SU-DHL-6 (cell line): ENCODE measurements around the gene ARHGAP26.

Source experiments
- H2AFZ ChIP-seq: fragments of 200-600 bp; sonication (generic); 2 replicates; pipeline ENCODE4 v1.6.1; 2014; ENCODE audit warnings: low read depth, mild to moderate bottlenecking, moderate library complexity, mixed read lengths, antibody characterized with exemption, low read length; ENCODE audit not compliant: severe bottlenecking
- H3F3A ChIP-seq: fragments of 200-600 bp; shearing (Covaris generic); 2 replicates; pipeline ENCODE4 v1.6.0; 2016; ENCODE audit warnings: antibody characterized with exemption, mild to moderate bottlenecking; ENCODE audit not compliant: insufficient read depth
- H3K27ac ChIP-seq: fragments of 200-600 bp; sonication (generic); 2 replicates; pipeline ENCODE4 v1.5.1; 2016; ENCODE audit warnings: low read depth, mild to moderate bottlenecking, low read length, moderate library complexity, mixed read lengths
- H3K27me3 ChIP-seq: fragments of 200-600 bp; sonication (generic), shearing (Covaris generic); 2 replicates; pipeline ENCODE4 v1.6.0; 2014; ENCODE audit warnings: mild to moderate bottlenecking, low read length
- H3K36me3 ChIP-seq: fragments of 200-600 bp; sonication (generic); 2 replicates; pipeline ENCODE4 v1.6.1; 2014; ENCODE audit warnings: mild to moderate bottlenecking, low read length, mixed read lengths
- H3K4me2 ChIP-seq: fragments of 300-600, 200-600 bp; shearing (Covaris generic), sonication (generic); 2 replicates; pipeline ENCODE4 v1.6.0; 2014; ENCODE audit warnings: low read length, low read depth, mild to moderate bottlenecking; ENCODE audit not compliant: poor library complexity, severe bottlenecking
- H3K4me3 ChIP-seq: fragments of 200-600 bp; sonication (generic); 2 replicates; pipeline ENCODE4 v1.5.1; 2014; ENCODE audit warnings: antibody characterized with exemption, low read length, mild to moderate bottlenecking, mixed read lengths; ENCODE audit not compliant: insufficient read depth, poor library complexity, severe bottlenecking
- H3K79me2 ChIP-seq: fragments of 200-600 bp; sonication (generic); 2 replicates; pipeline ENCODE4 v1.6.1; 2014; ENCODE audit warnings: mild to moderate bottlenecking, low read length, moderate library complexity; ENCODE audit not compliant: insufficient read depth
- H3K9ac ChIP-seq: fragments of 200-600 bp; sonication (generic); 2 replicates; pipeline ENCODE4 v1.7.0; 2014; ENCODE audit warnings: mild to moderate bottlenecking, low read length
- H3K9me2 ChIP-seq: fragments of 200-600 bp; sonication (generic); replicated peaks from 2 replicates; pipeline ENCODE4 v1.6.1; 2014; ENCODE audit warnings: low read length; ENCODE audit not compliant: insufficient read depth
- H3K9me3 ChIP-seq: fragments of 200-600 bp; sonication (generic); 2 replicates; pipeline ENCODE4 v1.6.1; 2014; ENCODE audit warnings: low read length, mixed read lengths; ENCODE audit not compliant: insufficient read depth
- H4K20me1 ChIP-seq: fragments of 200-600 bp; sonication (generic); 2 replicates; pipeline ENCODE4 v1.6.1; 2014; ENCODE audit warnings: low read depth, mild to moderate bottlenecking, antibody characterized with exemption, low read length, moderate library complexity, mixed read lengths
- CTCF ChIP-seq: fragments of 200-600 bp; sonication (generic); IDR thresholded peaks from one replicate; pipeline ENCODE4 v1.5.1; 2017; ENCODE audit warnings: antibody characterized with exemption, mild to moderate bottlenecking, low read length, moderate library complexity; ENCODE audit not compliant: insufficient read depth, poor library complexity, severe bottlenecking
- EZH2phosphoT487 ChIP-seq: fragments of 200-600 bp; sonication (generic), shearing (Covaris generic); conservative IDR thresholded peaks from 2 replicates; pipeline ENCODE4 v1.6.1; 2018; ENCODE audit warnings: mild to moderate bottlenecking, antibody characterized with exemption, low read length, moderate library complexity, mixed read lengths

ARHGAP26 gene

GRCh38 chr5:143111799-143112198 lies 341.6 kb downstream of the ARHGAP26 start:
- no peak overlapping the region for H3K27ac ChIP-seq
- H3K9ac ChIP-seq: no peak overlapping the region
- no peak overlapping the region for H3K4me2 ChIP-seq

GRCh38 chr5:143113461-143113860 lies 343.3 kb downstream of the ARHGAP26 start:
- Histone ChIP-seq H4K20me1 (no peaks in the 10 kb centered on the region), H3F3A (no peaks in the 10 kb centered on the region), H3K27ac (no peak overlapping the region), H3K4me3 (no peak overlapping the region), H2AFZ (no peak overlapping the region), H3K27me3 (no peaks in the 10 kb centered on the region), H3K9me3 (no peaks in the 10 kb centered on the region), H3K9ac (no peak overlapping the region), H3K9me2 (no peaks in the 10 kb centered on the region), H3K36me3 (no peaks in the 10 kb centered on the region), H3K79me2 (no peaks in the 10 kb centered on the region), H3K4me2 (no peak overlapping the region)
- TF ChIP-seq EZH2phosphoT487 (no peak), CTCF (no peak)

More at GRCh38 chr5:143111799-143112198, 341.6 kb downstream of the ARHGAP26 start:
- H2AFZ ChIP-seq: no peak overlapping the region
- H3K9me2 ChIP-seq: no peaks in the 10 kb centered on the region
- no peaks in the 10 kb centered on the region for H4K20me1 ChIP-seq
- TF ChIP-seq CTCF: no peak
- H3K36me3 ChIP-seq: no peaks in the 10 kb centered on the region
- H3K9me3 ChIP-seq: no peaks in the 10 kb centered on the region
- H3K4me3 ChIP-seq: no peak overlapping the region
- no peaks in the 10 kb centered on the region for H3F3A ChIP-seq
- no peaks in the 10 kb centered on the region for H3K79me2 ChIP-seq
- H3K27me3 ChIP-seq: no peaks in the 10 kb centered on the region

GRCh38 chr5:143114481-143114880 lies 344.3 kb downstream of the ARHGAP26 start:
- H3K9me3 ChIP-seq: no peaks in the 10 kb centered on the region
- H2AFZ ChIP-seq: no peak overlapping the region
- H4K20me1 ChIP-seq: no peaks in the 10 kb centered on the region
- no peak overlapping the region for H3K9ac ChIP-seq
- H3K27me3 ChIP-seq: no peaks in the 10 kb centered on the region
- H3K4me3 ChIP-seq: no peak overlapping the region
- H3K4me2 ChIP-seq: no peak overlapping the region
- no peaks in the 10 kb centered on the region for H3K79me2 ChIP-seq
- no peak overlapping the region for H3K27ac ChIP-seq
- no peaks in the 10 kb centered on the region for H3K36me3 ChIP-seq
- TF ChIP-seq CTCF (no peak), EZH2phosphoT487 (no peak)
- no peaks in the 10 kb centered on the region for H3K9me2 ChIP-seq
- no peaks in the 10 kb centered on the region for H3F3A ChIP-seq

- H3K9me2 ChIP-seq: no peaks in the 10 kb centered on the region
- H3K9me3 ChIP-seq: no peaks in the 10 kb centered on the region
- H3K27ac ChIP-seq: no peak overlapping the region
- H3K4me2 ChIP-seq: no peak overlapping the region
- H3K36me3 ChIP-seq: no peaks in the 10 kb centered on the region
- no peak overlapping the region for H3K4me3 ChIP-seq
- H2AFZ ChIP-seq: no peak overlapping the region
- no peaks in the 10 kb centered on the region for H3K27me3 ChIP-seq
- no peaks in the 10 kb centered on the region for H4K20me1 ChIP-seq
- no peak for TF ChIP-seq CTCF
- TF ChIP-seq EZH2phosphoT487: no peak
- no peak overlapping the region for H3K9ac ChIP-seq
- H3K79me2 ChIP-seq: no peaks in the 10 kb centered on the region
- no peaks in the 10 kb centered on the region for H3F3A ChIP-seq
Observed at GRCh38 chr5:143115381-143115780, 345.2 kb downstream of the ARHGAP26 start.
